ENCODE results near the gene SPRED1. TPM values are rescaled to one million over a fixed set of nuclear protein-coding genes. Genes with fewer than 3 reads are reported as not detected.

Gene SPRED1
- total RNA-seq, 1 donor from 2014 or later: 0.46 TPM

DNA sequence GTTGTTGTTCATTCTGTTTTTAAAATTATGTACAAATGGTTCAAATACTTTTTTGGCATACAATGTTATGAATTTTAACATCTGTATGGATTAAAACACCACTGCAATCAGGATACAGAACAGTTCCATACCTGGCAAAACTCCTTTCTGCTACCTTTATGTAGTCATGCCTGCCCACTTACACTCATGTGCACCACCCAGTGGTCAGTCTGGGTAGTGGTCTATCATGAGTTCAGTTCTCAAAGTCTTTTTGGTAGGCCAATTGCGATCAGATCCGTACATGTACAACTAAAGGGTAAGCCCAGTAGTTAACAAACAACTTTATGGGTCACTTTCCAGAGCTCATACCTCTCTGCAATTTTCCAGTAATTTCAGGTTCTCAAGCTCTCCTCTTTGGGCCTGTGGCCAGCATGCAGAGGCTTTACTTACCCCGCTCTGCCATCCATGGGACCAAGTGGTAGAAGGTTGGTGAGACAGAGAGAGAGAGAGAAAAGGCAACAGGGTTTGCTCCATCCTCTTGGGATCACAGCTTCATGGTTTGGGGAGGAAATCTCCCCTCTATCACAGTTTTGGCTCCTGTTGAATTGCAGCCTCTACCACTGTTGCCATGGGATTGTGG is 137.4 kb downstream of the SPRED1 start:
- intact Hi-C loops (cut with micrococcal nuclease): no loop called here
- no peak overlapping the region for H3K4me3 Mint-ChIP-seq (ENCODE audit: low read depth)
- H3K9me3 Mint-ChIP-seq: no peaks in the 10 kb centered on the region
- H3K27me3 Mint-ChIP-seq (ENCODE audit: low read depth): peaks cover 12% of the 10 kb centered on the region
- DNase-seq (ENCODE audit: low spot score): peak; percentile 32
- no peak overlapping the region for H3K27ac Mint-ChIP-seq
- H3K4me1 Mint-ChIP-seq (ENCODE audit: low read depth): no peaks in the 10 kb centered on the region
- H3K36me3 Mint-ChIP-seq (ENCODE audit: low read depth): no peaks in the 10 kb centered on the region

GRCh38 chr15:38391191-38391590 is 138.6 kb downstream of the SPRED1 start:
- H3K9me3 Mint-ChIP-seq: no peaks in the 10 kb centered on the region
- no peak for DNase-seq (ENCODE audit: low spot score)
- peaks cover 19% of the 10 kb centered on the region for H3K27me3 Mint-ChIP-seq (ENCODE audit: low read depth)
- H3K4me1 Mint-ChIP-seq (ENCODE audit: low read depth): no peaks in the 10 kb centered on the region
- H3K4me3 Mint-ChIP-seq (ENCODE audit: low read depth): no peak overlapping the region
- no peak overlapping the region for H3K27ac Mint-ChIP-seq
- H3K36me3 Mint-ChIP-seq (ENCODE audit: low read depth): no peaks in the 10 kb centered on the region
- intact Hi-C loops (cut with micrococcal nuclease): no loop called here

- Mint-ChIP-seq H3K36me3 (ENCODE audit: low read depth) (no peaks in the 10 kb centered on the region), H3K9me3 (no peaks in the 10 kb centered on the region), H3K27me3 (ENCODE audit: low read depth) (peaks cover 23% of the 10 kb centered on the region), H3K27ac (no peak overlapping the region), H3K4me3 (ENCODE audit: low read depth) (no peak overlapping the region), H3K4me1 (ENCODE audit: low read depth) (no peaks in the 10 kb centered on the region)
- intact Hi-C loops (cut with micrococcal nuclease): no loop called here
- no peak for DNase-seq (ENCODE audit: low spot score)
These were observed 145.5 kb downstream of the SPRED1 start for GRCh38 chr15:38398134-38398533.

DNA sequence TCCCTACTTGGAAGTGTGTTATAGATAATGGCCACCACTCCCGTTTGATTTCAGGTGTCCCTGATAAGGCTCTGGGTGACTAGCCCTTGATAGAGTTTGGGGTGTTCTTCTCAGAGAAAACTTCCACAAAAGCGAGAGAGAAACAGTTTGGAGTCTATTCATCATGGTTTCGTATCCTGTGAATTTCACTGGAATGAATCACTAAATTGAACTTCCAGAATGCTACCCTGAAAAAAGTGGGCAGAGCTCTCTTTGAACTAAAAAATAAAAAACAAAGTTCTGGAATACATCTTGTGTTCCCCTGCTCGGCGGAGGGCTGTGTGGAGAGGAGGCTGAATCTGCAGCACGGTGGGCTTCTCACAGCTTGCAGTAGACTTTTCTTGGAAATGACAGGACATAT is 148.5 kb downstream of the SPRED1 start:
- Mint-ChIP-seq H3K4me1 (ENCODE audit: low read depth) (no peaks in the 10 kb centered on the region), H3K9me3 (no peaks in the 10 kb centered on the region), H3K36me3 (ENCODE audit: low read depth) (no peaks in the 10 kb centered on the region), H3K4me3 (ENCODE audit: low read depth) (no peak overlapping the region), H3K27me3 (ENCODE audit: low read depth) (peaks cover 15% of the 10 kb centered on the region), H3K27ac (no peak overlapping the region)
- no peak for DNase-seq (ENCODE audit: low spot score)
- intact Hi-C loops (cut with micrococcal nuclease): no loop called here

GRCh38 chr15:38401701-38402100 is 149.1 kb downstream of the SPRED1 start:
- intact Hi-C loops (cut with micrococcal nuclease): no loop called here

GRCh38 chr15:38406436-38406835 is 153.8 kb downstream of the SPRED1 start:
- no peaks in the 10 kb centered on the region for H3K4me1 Mint-ChIP-seq (ENCODE audit: low read depth)
- H3K27ac Mint-ChIP-seq: no peak overlapping the region
- intact Hi-C loops (cut with micrococcal nuclease): no loop called here
- no peaks in the 10 kb centered on the region for H3K36me3 Mint-ChIP-seq (ENCODE audit: low read depth)
- no peak for DNase-seq (ENCODE audit: low spot score)
- H3K4me3 Mint-ChIP-seq (ENCODE audit: low read depth): no peak overlapping the region
- H3K9me3 Mint-ChIP-seq: no peaks in the 10 kb centered on the region
- peaks cover 22% of the 10 kb centered on the region for H3K27me3 Mint-ChIP-seq (ENCODE audit: low read depth)

More at GRCh38 chr15:38401701-38402100, 149.1 kb downstream of the SPRED1 start:
- no peaks in the 10 kb centered on the region for H3K9me3 Mint-ChIP-seq
- no peaks in the 10 kb centered on the region for H3K36me3 Mint-ChIP-seq (ENCODE audit: low read depth)
- H3K27ac Mint-ChIP-seq: no peak overlapping the region
- H3K27me3 Mint-ChIP-seq (ENCODE audit: low read depth): peaks cover 15% of the 10 kb centered on the region
- no peak for DNase-seq (ENCODE audit: low spot score)
- no peak overlapping the region for H3K4me3 Mint-ChIP-seq (ENCODE audit: low read depth)
- no peaks in the 10 kb centered on the region for H3K4me1 Mint-ChIP-seq (ENCODE audit: low read depth)

Other genes starting within 250 kb of the SPRED1 start
- gene FAM98B, start 201.3 kb downstream of the SPRED1 start, total RNA-seq: 53.9 and 56.5 TPM in 2 replicates

All from activated T-helper 2 cell treated with anti-CD3 and anti-CD28 coated beads, Interferon-gamma antibody, Interleukin-2, Interleukin-4, amounts not matched to agents 10 μg/mL and 5 μg/mL and 100 μg/mL, durations not matched to agents 14 hours and 24 hours and 36 hours (primary cell).